C4-2B (cell line): Measurements from ENCODE around the gene SLC25A40.
A peak's percentile ranks its signal among the peaks of the same experiment; 100 is the strongest.

ENCODE experiments used
- CTCF ChIP-seq: fragments of 450-650 bp; conservative IDR thresholded peaks from 2 replicates; pipeline ENCODE4 v1.5.1; 2017; ENCODE audit warnings: mild to moderate bottlenecking
- ZFX ChIP-seq: fragments of 450-650 bp; IDR thresholded peaks from 2 replicates; pipeline ENCODE4 v1.6.1; 2017

DNA sequence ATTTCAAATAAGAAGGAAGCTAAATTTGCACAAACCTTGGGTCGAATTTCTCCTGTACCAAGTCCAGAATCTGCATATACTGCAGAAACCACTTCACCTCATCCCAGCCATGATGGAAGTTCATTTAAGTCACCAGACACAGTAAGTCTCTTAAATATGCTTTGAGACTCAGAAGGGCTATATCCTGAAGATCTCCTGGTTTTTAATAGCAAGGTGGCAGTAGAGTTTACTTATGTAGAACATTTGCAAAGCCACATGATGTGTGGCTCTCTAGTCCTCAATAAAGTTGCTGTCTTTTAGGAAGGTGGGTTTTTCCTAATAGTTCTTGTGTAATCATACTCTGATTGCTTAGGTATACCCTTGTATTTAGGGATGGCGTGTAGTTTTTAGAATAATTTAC, 8.9 kb upstream of the SLC25A40 start:
- TF ChIP-seq CTCF (0 out of 2 replicates have a peak, but pooled peaks have one; percentile 4), ZFX (no peak)
